Measurements from ENCODE around the gene LAMA5.

The LAMA5 gene

GRCh38 chr20:62410746-62411478, 43.8 kb upstream of the LAMA5 start:
- no peak overlapping the region for H3K4me3 ChIP-seq (ENCODE audit: low read length)
- no peak for DNase-seq (ENCODE audit: low read depth)
- TF ChIP-seq, protein P1, sequence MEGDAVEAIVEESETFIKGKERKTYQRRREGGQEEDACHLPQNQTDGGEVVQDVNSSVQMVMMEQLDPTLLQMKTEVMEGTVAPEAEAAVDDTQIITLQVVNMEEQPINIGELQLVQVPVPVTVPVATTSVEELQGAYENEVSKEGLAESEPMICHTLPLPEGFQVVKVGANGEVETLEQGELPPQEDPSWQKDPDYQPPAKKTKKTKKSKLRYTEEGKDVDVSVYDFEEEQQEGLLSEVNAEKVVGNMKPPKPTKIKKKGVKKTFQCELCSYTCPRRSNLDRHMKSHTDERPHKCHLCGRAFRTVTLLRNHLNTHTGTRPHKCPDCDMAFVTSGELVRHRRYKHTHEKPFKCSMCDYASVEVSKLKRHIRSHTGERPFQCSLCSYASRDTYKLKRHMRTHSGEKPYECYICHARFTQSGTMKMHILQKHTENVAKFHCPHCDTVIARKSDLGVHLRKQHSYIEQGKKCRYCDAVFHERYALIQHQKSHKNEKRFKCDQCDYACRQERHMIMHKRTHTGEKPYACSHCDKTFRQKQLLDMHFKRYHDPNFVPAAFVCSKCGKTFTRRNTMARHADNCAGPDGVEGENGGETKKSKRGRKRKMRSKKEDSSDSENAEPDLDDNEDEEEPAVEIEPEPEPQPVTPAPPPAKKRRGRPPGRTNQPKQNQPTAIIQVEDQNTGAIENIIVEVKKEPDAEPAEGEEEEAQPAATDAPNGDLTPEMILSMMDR (IDR thresholded peaks at IDR 0.05; ENCODE audit: insufficient read depth, low read depth, low read length, missing control alignments) = no peak

GRCh38 chr20:62409931-62410745, 43.0 kb upstream of the LAMA5 start:
- peak; percentile 21 for DNase-seq (ENCODE audit: low read depth)
- TF ChIP-seq, protein P1 (IDR thresholded peaks at IDR 0.05; ENCODE audit: insufficient read depth, low read depth, low read length, missing control alignments) = peak; percentile 55
- no peak overlapping the region for H3K4me3 ChIP-seq (ENCODE audit: low read length)

GRCh38 chr20:62409086-62409853, 42.2 kb upstream of the LAMA5 start:
- H3K4me3 ChIP-seq (ENCODE audit: low read length) = no peak overlapping the region
- TF ChIP-seq, protein P1 (IDR thresholded peaks at IDR 0.05; ENCODE audit: insufficient read depth, low read depth, low read length, missing control alignments) = no peak

DNA sequence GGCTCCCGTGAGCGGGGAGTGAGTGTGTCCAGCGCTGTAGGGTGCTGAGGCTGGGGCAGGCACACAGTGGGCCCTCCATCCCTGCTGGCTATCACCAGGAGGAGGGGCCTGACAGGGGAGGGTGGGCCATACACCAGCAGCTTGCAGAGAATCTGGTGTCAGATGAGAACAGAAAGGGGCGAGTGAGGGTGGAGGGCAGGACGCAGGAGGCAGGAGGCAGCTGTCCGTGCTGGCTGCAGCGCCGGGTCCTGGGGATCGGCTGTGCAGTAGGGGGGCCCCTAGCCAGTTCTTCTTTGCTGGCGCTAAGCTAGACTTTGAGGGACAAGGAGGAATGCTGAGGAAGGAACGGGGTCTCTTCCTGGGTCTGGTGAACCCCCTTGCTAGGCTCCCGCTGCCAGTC, 41.5 kb upstream of the LAMA5 start:
- no peak overlapping the region for H3K4me3 ChIP-seq (ENCODE audit: low read length)
- TF ChIP-seq, protein P1 (IDR thresholded peaks at IDR 0.05; ENCODE audit: insufficient read depth, low read depth, low read length, missing control alignments) = no peak

More at GRCh38 chr20:62409086-62409853, 42.2 kb upstream of the LAMA5 start:
- DNase-seq (ENCODE audit: low read depth) = no peak

GRCh38 chr20:62408055-62408454, 40.9 kb upstream of the LAMA5 start:
- no peak for DNase-seq (ENCODE audit: low read depth)
- TF ChIP-seq, protein P1 (IDR thresholded peaks at IDR 0.05; ENCODE audit: insufficient read depth, low read depth, low read length, missing control alignments) = no peak
- no peak overlapping the region for H3K4me3 ChIP-seq (ENCODE audit: low read length)

More for the DNA sequence above, 41.5 kb upstream of the LAMA5 start:
- no peak for DNase-seq (ENCODE audit: low read depth)

DNA sequence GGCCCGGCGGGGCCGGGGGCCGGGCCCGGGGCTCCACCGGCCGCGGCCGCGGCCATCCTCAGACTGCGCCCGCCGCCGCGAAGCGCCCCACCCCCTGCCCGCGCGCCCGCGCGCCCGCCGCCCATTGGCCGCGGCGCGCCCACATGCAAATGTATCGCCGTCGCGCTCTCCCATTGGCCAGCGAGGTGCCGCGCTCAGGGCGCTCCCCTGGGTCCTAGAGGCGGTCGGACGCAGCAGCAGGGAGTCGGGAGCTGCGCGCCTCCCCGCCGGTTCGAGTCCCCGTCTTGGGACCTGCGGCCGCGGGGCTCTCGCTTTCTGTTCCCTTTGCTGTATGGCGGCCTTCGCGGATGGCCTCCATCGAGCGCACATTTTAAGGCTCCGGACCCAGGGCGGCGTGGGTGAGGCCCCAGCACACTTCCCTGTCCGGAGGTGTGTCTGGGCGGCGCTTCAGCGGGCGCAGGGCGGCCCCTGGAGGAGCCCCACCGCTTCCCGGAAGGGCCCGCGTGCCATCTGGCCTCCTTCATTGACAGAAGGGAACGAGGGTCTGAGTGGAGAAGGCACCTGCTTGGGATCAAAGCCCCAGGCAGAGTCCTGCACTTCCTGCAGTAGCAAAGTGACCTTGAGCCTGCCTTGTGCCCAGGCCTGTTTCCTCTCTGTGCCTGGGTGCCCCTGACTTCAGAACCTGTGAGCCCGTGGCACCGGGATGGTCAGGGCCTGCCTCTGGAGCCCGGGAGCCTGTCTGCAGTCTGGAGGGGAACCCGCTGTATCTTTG, 40.3 kb upstream of the LAMA5 start, which contains the start of gene CABLES2:
Gene CABLES2 (minus strand): TSS at position 65 of the 772 bp plus-strand sequence. CDS start 9 bp downstream, at position 56.
- DNase-seq (ENCODE audit: low read depth) = peak; percentile 95

More for the DNA sequence above, 40.3 kb upstream of the LAMA5 start, which contains the start of gene CABLES2:
- TF ChIP-seq, protein P1 (IDR thresholded peaks at IDR 0.05; ENCODE audit: insufficient read depth, low read depth, low read length, missing control alignments) = no peak
- peak within 1 kb of the TSS; percentile 53 for H3K4me3 ChIP-seq (ENCODE audit: low read length)

Data from epithelial cell of esophagus (primary cell).